Measurements from ENCODE around the gene TMEM38A.
"Not testable (repeated sequence)": the region's sequence is repeated elsewhere in the genome, so short reads cannot be mapped to it uniquely, and the experiment has no call there.

The TMEM38A gene

DNA sequence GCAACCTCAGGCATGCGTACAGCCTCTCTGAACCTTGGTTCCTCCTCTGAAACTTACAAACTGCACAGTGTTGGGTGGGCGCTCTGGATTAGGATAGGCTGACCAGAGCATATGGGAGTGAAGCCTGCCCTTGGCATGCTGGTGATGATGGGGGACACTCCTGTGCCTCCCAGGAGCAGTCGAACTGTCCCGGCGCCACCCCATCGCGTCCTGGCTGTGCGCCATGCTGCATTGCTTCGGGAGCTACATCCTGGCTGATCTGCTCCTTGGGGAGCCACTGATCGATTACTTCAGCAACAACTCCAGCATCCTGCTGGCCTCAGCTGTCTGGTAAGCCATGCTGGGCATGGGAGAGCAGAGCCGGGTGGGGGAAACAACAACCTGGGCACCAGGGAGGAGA lies 18.9 kb downstream of the TMEM38A start:
- FAIRE-seq: no peak

- FAIRE-seq: no peak
Measured at GRCh38 chr19:16682539-16682938, 21.6 kb downstream of the TMEM38A start.

DNA sequence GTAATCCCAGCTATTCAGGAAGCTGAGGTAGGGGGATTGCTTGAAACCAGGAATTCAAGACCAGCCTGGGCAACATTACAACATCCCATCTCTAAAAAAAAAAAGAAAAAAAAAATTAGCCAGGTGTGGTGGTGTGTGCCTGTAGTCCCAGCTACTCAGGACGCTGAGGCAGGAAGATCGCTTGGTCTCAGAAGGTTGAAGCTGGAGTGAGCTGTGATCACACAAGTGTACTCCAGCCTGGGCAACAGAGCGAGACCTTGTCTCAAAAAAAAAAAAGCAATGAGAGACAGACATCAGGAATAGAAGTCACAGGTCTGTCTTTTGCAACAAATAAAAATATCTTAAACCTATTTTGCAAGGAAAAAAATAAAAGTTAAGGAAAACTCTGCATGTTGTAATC lies 23.3 kb downstream of the TMEM38A start:
- FAIRE-seq: no peak

GRCh38 chr19:16688084-16688483 lies 27.1 kb downstream of the TMEM38A start:
- FAIRE-seq: no peak

GRCh38 chr19:16698914-16699313 lies 38.0 kb downstream of the TMEM38A start:
- no peak for FAIRE-seq

GRCh38 chr19:16702123-16702522 lies 41.2 kb downstream of the TMEM38A start:
- no peak for FAIRE-seq

- no peak for FAIRE-seq
Measured at GRCh38 chr19:16703677-16704076, 42.7 kb downstream of the TMEM38A start.

DNA sequence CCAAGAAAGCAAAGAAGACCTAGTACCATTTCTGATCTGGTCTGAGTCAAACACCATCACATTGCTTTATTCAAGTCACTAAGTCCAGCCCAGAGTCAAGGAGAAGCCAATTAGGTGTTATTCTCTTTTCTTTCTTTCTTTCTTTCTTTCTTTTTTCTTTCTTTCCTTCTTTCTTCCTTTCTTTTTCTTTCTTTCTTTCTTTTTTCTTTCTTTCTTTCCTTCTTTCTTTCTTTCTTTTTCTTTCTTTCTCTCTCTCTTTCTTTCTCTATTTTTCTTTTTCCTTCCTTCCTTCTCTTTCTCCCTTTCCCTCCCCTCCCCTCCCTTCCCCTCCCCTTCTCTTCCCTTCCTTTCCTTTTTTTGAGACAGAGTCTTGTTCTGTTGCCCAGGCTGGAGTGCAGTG lies 49.9 kb downstream of the TMEM38A start:
- FAIRE-seq: not testable (repeated sequence)

- not testable (repeated sequence) for FAIRE-seq
Measured at GRCh38 chr19:16712295-16712694, 51.4 kb downstream of the TMEM38A start.

DNA sequence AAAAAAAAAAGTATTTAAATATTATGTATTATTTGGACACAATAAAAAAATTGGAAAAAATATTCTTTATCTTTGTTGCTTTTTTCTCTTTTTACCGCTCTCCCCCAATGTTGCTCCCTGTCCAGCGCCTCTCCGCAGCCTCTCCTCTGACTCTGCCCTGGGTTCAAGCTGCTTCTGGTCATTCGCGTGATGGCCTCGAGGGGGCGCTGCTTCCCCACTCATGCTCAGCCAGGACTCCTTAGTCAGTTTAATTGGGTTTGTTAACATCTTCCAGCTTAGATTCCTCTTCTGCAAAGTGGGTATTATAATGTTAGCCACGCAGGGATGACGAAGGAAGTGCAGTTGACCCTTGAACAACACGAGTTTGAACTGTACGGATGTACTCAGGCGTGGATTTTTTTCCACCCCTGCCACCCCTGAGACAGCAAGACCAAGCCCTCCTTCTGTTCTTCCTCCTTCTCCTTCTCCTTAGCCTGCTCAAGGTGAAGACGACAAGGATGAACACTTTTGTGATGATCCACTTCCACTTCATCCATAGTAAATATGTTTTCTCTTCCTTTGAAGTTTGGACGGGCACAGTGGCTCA lies 53.9 kb downstream of the TMEM38A start:
- FAIRE-seq: peak; percentile 30

GRCh38 chr19:16715611-16716010 lies 54.7 kb downstream of the TMEM38A start:
- FAIRE-seq: no peak

- no peak for FAIRE-seq
Measured at GRCh38 chr19:16721051-16721450, 60.1 kb downstream of the TMEM38A start.

GRCh38 chr19:16722591-16722990 lies 61.7 kb downstream of the TMEM38A start:
- no peak for FAIRE-seq

DNA sequence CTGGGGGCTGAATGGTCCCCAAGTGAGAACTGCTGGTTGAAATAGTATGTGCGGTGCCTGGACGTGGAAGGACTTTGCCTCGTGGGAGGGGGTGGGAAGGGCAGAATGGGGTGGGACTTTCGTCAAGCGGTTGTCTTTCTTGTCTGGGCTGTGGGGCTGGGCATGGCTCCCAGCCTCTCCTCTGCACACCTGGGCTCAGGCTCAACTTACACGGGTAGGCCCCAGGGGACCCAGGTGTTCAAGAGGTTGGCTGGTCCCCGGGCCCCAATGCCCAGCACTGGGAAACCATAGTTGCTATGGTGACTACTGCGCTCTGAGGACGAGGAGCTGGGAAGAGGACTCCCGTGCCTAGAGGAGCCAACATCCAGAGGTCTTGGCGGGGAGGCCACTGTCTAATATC lies 66.0 kb downstream of the TMEM38A start:
- no peak for FAIRE-seq

GRCh38 chr19:16735650-16736266 lies 74.8 kb downstream of the TMEM38A start:
- FAIRE-seq: not testable (repeated sequence)

DNA sequence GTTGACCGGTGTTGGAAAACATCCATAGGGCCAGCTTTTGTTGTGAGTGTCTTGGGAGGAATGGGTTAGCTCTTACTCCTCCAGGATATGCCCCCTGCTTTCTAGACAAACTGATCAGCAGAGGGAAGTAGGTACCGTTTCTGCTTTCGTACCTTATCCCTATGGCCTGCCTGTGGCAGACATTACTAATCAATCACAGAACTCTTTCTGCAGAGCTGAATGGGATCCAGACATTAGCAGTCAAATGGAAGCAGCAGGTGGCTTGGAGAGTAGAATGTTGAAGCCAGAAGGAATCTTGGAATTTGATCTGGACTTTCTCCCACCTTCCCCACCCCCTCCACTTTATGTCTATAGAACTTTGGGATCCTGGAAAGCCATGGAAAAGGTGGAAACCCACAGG lies 75.8 kb downstream of the TMEM38A start:
- no peak for FAIRE-seq

- FAIRE-seq: no peak
Measured at GRCh38 chr19:16737911-16738310, 77.0 kb downstream of the TMEM38A start.

DNA sequence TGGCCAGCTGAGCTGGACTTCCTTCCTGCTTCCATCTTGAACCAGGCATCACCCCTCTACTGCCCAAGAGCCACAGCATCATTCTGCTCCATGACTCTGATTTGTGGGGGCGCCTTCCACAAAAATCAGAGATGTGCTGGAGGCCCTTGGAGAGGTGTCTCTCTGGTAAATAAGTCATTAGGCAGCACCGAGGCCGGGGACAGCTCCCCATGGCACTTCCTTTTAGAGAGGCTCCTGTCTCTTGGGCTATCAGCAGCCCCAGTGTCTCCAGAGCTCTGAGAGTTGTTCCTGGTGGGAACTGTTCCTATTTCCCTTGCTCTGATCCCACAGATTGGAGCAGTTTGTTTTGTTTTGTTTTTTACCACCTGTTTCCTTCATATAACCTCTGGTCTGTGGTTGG lies 78.6 kb downstream of the TMEM38A start:
- FAIRE-seq: no peak
